Caco-2 (cell line): ENCODE data around the gene CSTPP1. TPM values are rescaled to one million over a fixed set of nuclear protein-coding genes. Genes with fewer than 3 reads are reported as not detected.
A peak's percentile ranks its signal among the peaks of the same experiment; 100 is the strongest.

Experiments
- BruUV-seq: library from RNA; stranded (reverse); fragments of 400-500 nt; replicated peaks from 2 replicates; lab custom pipeline; 2021; lab: Mats Ljungman, UMichigan
- CTCF ChIA-PET: fragments of 300-600 bp; sonication (Branson Sonifier 250); formaldehyde crosslinking; loops from one replicate; lab custom pipeline; 2022; ENCODE audit warnings: antibody characterized with exemption; lab: Charles Lee
- POLR2A ChIA-PET: fragments of 300-600 bp; sonication (Branson Sonifier 250); formaldehyde crosslinking; loops from one replicate; lab custom pipeline; 2022; ENCODE audit warnings: antibody characterized with exemption; lab: Charles Lee
- DNase-seq, 2 experiments: peaks; one replicate each; pipeline versions ENCODE4 v3.0.0 to v3.0.0-alpha.2; 2020 to 2022
- H3K27me3 ChIP-seq: replicated peaks from 2 replicates; pipeline ENCODE4 v1.6.0; 2011; ENCODE audit warnings: low read length; ENCODE audit not compliant: control insufficient read depth, insufficient read depth
- H3K36me3 ChIP-seq: 2 replicates; pipeline ENCODE4 v1.5.1; 2011; ENCODE audit warnings: low read length; ENCODE audit not compliant: control insufficient read depth, insufficient read depth
- H3K4me1 ChIP-seq: fragments of 250-450 bp; sonication (Bioruptor Pico); 2 replicates; pipeline ENCODE4 v1.5.1; 2020; ENCODE audit warnings: mild to moderate bottlenecking
- H3K4me3 ChIP-seq: 2 replicates; pipeline ENCODE4 v1.5.1; 2011; ENCODE audit warnings: low read depth, mild to moderate bottlenecking, control low read depth, low read length
- H3K9me3 ChIP-seq: fragments of 250-450 bp; sonication (Bioruptor Pico); 2 replicates; pipeline ENCODE4 v1.5.1; 2020; ENCODE audit warnings: mild to moderate bottlenecking, moderate library complexity
- H3K27ac Mint-ChIP-seq: one replicate; pipeline ENCODE4 v1.8.0; 2022; ENCODE audit warnings: mixed read lengths; ENCODE audit not compliant: unreplicated experiment
- H3K27me3 Mint-ChIP-seq: one replicate; pipeline ENCODE4 v1.8.0; 2022; ENCODE audit warnings: mixed read lengths; ENCODE audit not compliant: insufficient read depth, unreplicated experiment
- H3K36me3 Mint-ChIP-seq: one replicate; pipeline ENCODE4 v1.8.0; 2022; ENCODE audit warnings: mild to moderate bottlenecking, mixed read lengths; ENCODE audit not compliant: insufficient read depth, unreplicated experiment
- H3K4me1 Mint-ChIP-seq: one replicate; pipeline ENCODE4 v1.8.0; 2022; ENCODE audit warnings: low read depth, mixed read lengths; ENCODE audit not compliant: unreplicated experiment
- H3K4me3 Mint-ChIP-seq: one replicate; pipeline ENCODE4 v1.8.0; 2022; ENCODE audit warnings: mild to moderate bottlenecking, moderate library complexity, mixed read lengths; ENCODE audit not compliant: unreplicated experiment
- H3K9me3 Mint-ChIP-seq: one replicate; pipeline ENCODE4 v1.8.0; 2022; ENCODE audit warnings: mixed read lengths; ENCODE audit not compliant: unreplicated experiment
- intact Hi-C: fragments of 100-400 bp; cut with micrococcal nuclease; formaldehyde crosslinking; loops from one replicate; pipeline ENCODE4 v1.10.0; 2022; ENCODE audit not compliant: unreplicated experiment
- total RNA-seq: library from RNA; stranded (reverse); gene quantifications from 2 replicates; pipeline ENCODE4 v1.2.3, GENCODE V29; 2022
- TF ChIP-seq, protein P1 (sequence below), 2 experiments: fragments of 200-600 bp in 1 of 2; IDR thresholded peaks; 1 replicate in 1 of 2; 2 replicates in 1 of 2; pipeline versions ENCODE4 v1.5.1 to v1.8.0; 2011 to 2022; ENCODE audit warnings: antibody characterized with exemption in 1 of 2, control low read depth in 1 of 2, inconsistent platforms in 1 of 2, low read depth in 1 of 2, low read length in 1 of 2, mild to moderate bottlenecking in 1 of 2, moderate library complexity in 1 of 2; ENCODE audit not compliant: insufficient read depth in 1 of 2, severe bottlenecking in 1 of 2, unreplicated experiment in 1 of 2

CSTPP1 gene
- total RNA-seq, 1 experiment from 2014 or later: 22.9 TPM

- Mint-ChIP-seq H3K4me3 (peak overlapping the region; percentile 46), H3K27ac (no peak overlapping the region)
- no peak overlapping the region for H3K4me3 ChIP-seq
Measured at GRCh38 chr11:46912526-46913150, 23.9 kb upstream of the CSTPP1 start.

DNA sequence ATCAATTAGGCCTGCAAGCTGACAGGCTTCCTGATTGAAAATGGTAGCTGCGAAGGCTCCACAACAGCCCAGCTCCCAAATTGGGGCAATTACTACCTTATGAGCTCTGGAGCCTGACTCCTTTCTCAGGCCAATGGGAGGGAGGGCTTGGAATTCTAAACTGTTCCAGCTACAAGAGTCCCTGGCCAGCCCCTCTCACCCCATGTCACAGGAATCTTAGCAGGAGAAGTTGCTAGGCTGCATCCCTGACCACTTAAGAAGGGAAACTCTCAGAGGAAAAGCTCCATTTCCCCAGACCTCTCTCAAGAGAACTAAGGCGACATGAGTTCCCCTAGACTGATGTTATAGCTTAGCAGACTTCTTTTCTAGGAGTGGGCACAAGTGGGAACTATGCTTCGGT lies 23.1 kb upstream of the CSTPP1 start:
- TF ChIP-seq, protein P1, sequence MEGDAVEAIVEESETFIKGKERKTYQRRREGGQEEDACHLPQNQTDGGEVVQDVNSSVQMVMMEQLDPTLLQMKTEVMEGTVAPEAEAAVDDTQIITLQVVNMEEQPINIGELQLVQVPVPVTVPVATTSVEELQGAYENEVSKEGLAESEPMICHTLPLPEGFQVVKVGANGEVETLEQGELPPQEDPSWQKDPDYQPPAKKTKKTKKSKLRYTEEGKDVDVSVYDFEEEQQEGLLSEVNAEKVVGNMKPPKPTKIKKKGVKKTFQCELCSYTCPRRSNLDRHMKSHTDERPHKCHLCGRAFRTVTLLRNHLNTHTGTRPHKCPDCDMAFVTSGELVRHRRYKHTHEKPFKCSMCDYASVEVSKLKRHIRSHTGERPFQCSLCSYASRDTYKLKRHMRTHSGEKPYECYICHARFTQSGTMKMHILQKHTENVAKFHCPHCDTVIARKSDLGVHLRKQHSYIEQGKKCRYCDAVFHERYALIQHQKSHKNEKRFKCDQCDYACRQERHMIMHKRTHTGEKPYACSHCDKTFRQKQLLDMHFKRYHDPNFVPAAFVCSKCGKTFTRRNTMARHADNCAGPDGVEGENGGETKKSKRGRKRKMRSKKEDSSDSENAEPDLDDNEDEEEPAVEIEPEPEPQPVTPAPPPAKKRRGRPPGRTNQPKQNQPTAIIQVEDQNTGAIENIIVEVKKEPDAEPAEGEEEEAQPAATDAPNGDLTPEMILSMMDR (IDR thresholded peaks at IDR 0.05; ENCODE audit: insufficient read depth in 1 of 2, low read depth in 1 of 2, low read length in 1 of 2, severe bottlenecking in 1 of 2, unreplicated experiment in 1 of 2): no peak
- no peak overlapping the region for H3K4me3 Mint-ChIP-seq
- no peaks in the 10 kb centered on the region for H3K9me3 Mint-ChIP-seq
- no peaks in the 10 kb centered on the region for H3K36me3 ChIP-seq
- 0 out of 2 replicates have a peak, but pooled peaks cover 5% of the 10 kb centered on the region for H3K4me1 ChIP-seq
- no peak overlapping the region for H3K27ac Mint-ChIP-seq
- H3K4me3 ChIP-seq: no peak overlapping the region
- no peaks in the 10 kb centered on the region for H3K27me3 ChIP-seq
- no TSS peak for BruUV-seq
- peaks cover 8% of the 10 kb centered on the region for H3K4me1 Mint-ChIP-seq
- H3K27me3 Mint-ChIP-seq: no peaks in the 10 kb centered on the region
- DNase-seq: no peak
- POLR2A ChIA-PET: no interaction called here
- intact Hi-C loops: no loop called here
- no peaks in the 10 kb centered on the region for H3K9me3 ChIP-seq
- CTCF ChIA-PET: interaction anchor here (2.1 kb wide), 1 partner anchor 240 kb away, joined by 10 read pairs; no protein-coding TSS in a partner anchor
- peaks cover 1% of the 10 kb centered on the region for H3K36me3 Mint-ChIP-seq

More at GRCh38 chr11:46912526-46913150, 23.9 kb upstream of the CSTPP1 start:
- CTCF ChIA-PET: interaction anchor here (2.1 kb wide), 1 partner anchor 240 kb away, joined by 10 read pairs; no protein-coding TSS in a partner anchor
- H3K9me3 Mint-ChIP-seq: no peaks in the 10 kb centered on the region
- POLR2A ChIA-PET: no interaction called here
- no peaks in the 10 kb centered on the region for H3K9me3 ChIP-seq
- no TSS peak for BruUV-seq
- TF ChIP-seq, protein P1 (IDR thresholded peaks at IDR 0.05; ENCODE audit: insufficient read depth in 1 of 2, low read depth in 1 of 2, low read length in 1 of 2, severe bottlenecking in 1 of 2, unreplicated experiment in 1 of 2): no peak
- H3K27me3 ChIP-seq: no peaks in the 10 kb centered on the region
- 0 out of 2 replicates have a peak, but pooled peaks cover 5% of the 10 kb centered on the region for H3K4me1 ChIP-seq
- intact Hi-C loops: no loop called here
- no peaks in the 10 kb centered on the region for H3K36me3 ChIP-seq
- H3K4me1 Mint-ChIP-seq: peaks cover 8% of the 10 kb centered on the region
- H3K36me3 Mint-ChIP-seq: no peaks in the 10 kb centered on the region
- no peaks in the 10 kb centered on the region for H3K27me3 Mint-ChIP-seq
- no peak for DNase-seq

GRCh38 chr11:46914363-46914762 lies 22.2 kb upstream of the CSTPP1 start:
- Mint-ChIP-seq H3K36me3 (peaks cover 10% of the 10 kb centered on the region), H3K9me3 (no peaks in the 10 kb centered on the region), H3K4me3 (no peak overlapping the region), H3K27ac (no peak overlapping the region), H3K27me3 (no peaks in the 10 kb centered on the region), H3K4me1 (peaks cover 15% of the 10 kb centered on the region)
- DNase-seq: no peak
- Histone ChIP-seq H3K4me1 (peaks cover 11% of the 10 kb centered on the region; the same call in 1 of the 2 replicates), H3K36me3 (no peaks in the 10 kb centered on the region), H3K27me3 (no peaks in the 10 kb centered on the region), H3K9me3 (no peaks in the 10 kb centered on the region), H3K4me3 (no peak overlapping the region)
- ChIA-PET CTCF (interaction anchor here (2.1 kb wide), 1 partner anchor 239 kb away, joined by 10 read pairs; no protein-coding TSS in a partner anchor), POLR2A (no interaction called here)
- BruUV-seq: no TSS peak
- TF ChIP-seq, protein P1 (IDR thresholded peaks at IDR 0.05; ENCODE audit: insufficient read depth in 1 of 2, low read depth in 1 of 2, low read length in 1 of 2, severe bottlenecking in 1 of 2, unreplicated experiment in 1 of 2): no peak
- intact Hi-C loops: no loop called here
